Activated naive CD8-positive, alpha-beta T cell treated with anti-CD3 and anti-CD28 coated beads, Interleukin-2, amount 10 ng/mL, durations not matched to agents 7 days and 5 days (primary cell): ENCODE results near the gene GSTP1. TPM values are rescaled to one million over a fixed set of nuclear protein-coding genes. Genes with fewer than 3 reads are reported as not detected.
A peak's percentile ranks its signal among the peaks of the same experiment; 100 is the strongest.
"Not testable (repeated sequence)": the region's sequence is repeated elsewhere in the genome, so short reads cannot be mapped to it uniquely, and the experiment has no call there.

ENCODE experiments used
- ATAC-seq: fragments of 150-1000 bp; cut with Tn5 transposase; one replicate; pipeline ENCODE4 v1.10.0; 2021; ENCODE audit warnings: low read depth, moderate library complexity
- POLR2A ChIA-PET: fragments of 350-600 bp; sonication (Branson Sonifier 250); formaldehyde crosslinking; loops from one replicate; lab custom pipeline; 2021; ENCODE audit warnings: antibody characterized with exemption; lab: Charles Lee
- DNase-seq: peaks from one replicate; pipeline ENCODE4 v3.0.0; 2021
- H3K27ac Mint-ChIP-seq: one replicate; pipeline ENCODE4 v1.8.0; 2022; ENCODE audit warnings: mild to moderate bottlenecking, mixed read lengths
- H3K27me3 Mint-ChIP-seq: one replicate; pipeline ENCODE4 v1.8.0; 2022; ENCODE audit warnings: mild to moderate bottlenecking, moderate library complexity, mixed read lengths
- H3K36me3 Mint-ChIP-seq: one replicate; pipeline ENCODE4 v1.8.0; 2021; ENCODE audit warnings: mild to moderate bottlenecking, mixed read lengths
- H3K4me1 Mint-ChIP-seq: one replicate; pipeline ENCODE4 v1.8.0; 2021; ENCODE audit warnings: mixed read lengths
- H3K4me3 Mint-ChIP-seq: one replicate; pipeline ENCODE4 v1.8.0; 2022; ENCODE audit warnings: mild to moderate bottlenecking, moderate library complexity, mixed read lengths
- H3K9me3 Mint-ChIP-seq: one replicate; pipeline ENCODE4 v1.8.0; 2021; ENCODE audit warnings: mixed read lengths
- total RNA-seq, 2 experiments: library from RNA; stranded (reverse); gene quantifications; one replicate each; pipeline ENCODE4 v1.2.3, GENCODE V29; 2021

Gene GSTP1
- 100 to 1,000 TPM; 211 to 219 TPM for total RNA-seq

GRCh38 chr11:67583247-67584204 is at the start of gene GSTP1:
GSTP1 (plus strand) TSS chr11:67583812; CDS start chr11:67583844, 32 bp downstream.
- Mint-ChIP-seq H3K27me3 (peaks cover 33% of the 10 kb centered on the region), H3K4me3 (peak within 1 kb of the TSS; percentile 95), H3K4me1 (peaks cover 39% of the 10 kb centered on the region), H3K36me3 (peaks cover 26% of the 10 kb centered on the region), H3K27ac (peak within 1 kb of the TSS; percentile 81), H3K9me3 (no peaks in the 10 kb centered on the region)
- DNase-seq (peak; percentile 86), ATAC-seq (peak; percentile 91)
- POLR2A ChIA-PET, result interaction anchor here (0.5 to 1.9 kb wide), 2 partner anchors 31 to 750 kb away, joined by 7 to 8 read pairs; no protein-coding TSS in a partner anchor

DNA sequence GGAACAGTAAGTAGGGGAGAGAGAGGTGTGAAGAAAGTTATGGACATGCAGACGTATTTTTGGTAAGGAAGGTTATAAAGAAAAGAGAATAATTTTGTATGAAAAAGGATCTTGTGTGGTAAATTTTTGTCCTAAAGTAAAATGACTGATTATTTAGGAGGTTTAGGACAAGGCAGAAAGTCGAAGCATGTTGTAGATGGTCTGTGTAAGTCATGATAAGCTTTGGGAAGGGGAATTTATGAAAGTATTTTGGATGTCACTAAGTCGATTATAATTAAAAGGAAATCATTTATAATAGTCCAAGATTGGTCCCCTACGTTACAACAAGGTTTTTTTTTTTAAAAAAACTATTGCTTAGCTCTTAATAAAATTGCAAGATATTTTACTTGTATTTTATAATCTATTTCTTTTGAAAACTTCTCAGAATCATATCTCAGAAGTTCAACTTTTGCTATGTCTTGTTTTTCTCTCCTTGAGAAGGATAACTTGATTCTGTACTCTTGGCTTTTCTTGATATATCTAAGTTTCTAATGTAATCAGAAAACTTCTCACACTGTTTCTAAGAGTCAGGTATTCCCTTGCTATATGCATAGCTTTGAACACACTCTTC is 49.4 kb upstream of the GSTP1 start:
- Mint-ChIP-seq H3K4me3 (no peak overlapping the region), H3K9me3 (peaks cover 6% of the 10 kb centered on the region), H3K27ac (no peak overlapping the region), H3K36me3 (no peaks in the 10 kb centered on the region), H3K27me3 (no peaks in the 10 kb centered on the region), H3K4me1 (no peaks in the 10 kb centered on the region)
- DNase-seq, result no peak
- POLR2A ChIA-PET, result no interaction called here
- ATAC-seq, result no peak

GRCh38 chr11:67535561-67535960 is 48.1 kb upstream of the GSTP1 start:
- POLR2A ChIA-PET, result no interaction called here
- no peak overlapping the region for H3K27ac Mint-ChIP-seq
- no peaks in the 10 kb centered on the region for H3K27me3 Mint-ChIP-seq
- no peak overlapping the region for H3K4me3 Mint-ChIP-seq
- ATAC-seq (no peak), DNase-seq (no peak)
- H3K4me1 Mint-ChIP-seq, result no peaks in the 10 kb centered on the region
- H3K36me3 Mint-ChIP-seq, result no peaks in the 10 kb centered on the region
- peaks cover 6% of the 10 kb centered on the region for H3K9me3 Mint-ChIP-seq

DNA sequence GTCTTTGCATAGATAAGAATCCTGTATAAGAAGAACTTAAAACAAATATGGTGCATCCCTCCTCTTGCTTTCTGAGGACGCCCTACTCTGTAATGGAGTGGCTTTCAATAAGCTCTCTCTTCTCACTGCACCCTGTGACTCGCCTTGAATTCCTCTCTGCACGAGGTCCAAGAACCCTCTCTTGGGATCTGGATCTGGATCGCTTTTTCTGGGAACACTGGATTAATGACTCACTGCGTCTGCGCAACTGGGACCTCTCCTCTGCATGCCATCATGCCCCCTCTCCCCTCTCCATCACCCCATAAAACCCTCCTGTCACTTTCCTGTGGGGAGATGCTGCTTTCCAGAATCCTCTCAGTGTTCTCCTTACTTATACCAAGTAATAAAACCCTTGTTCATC is 45.3 kb upstream of the GSTP1 start:
- Mint-ChIP-seq H3K4me1 (no peaks in the 10 kb centered on the region), H3K27me3 (no peaks in the 10 kb centered on the region), H3K9me3 (peaks cover 4% of the 10 kb centered on the region), H3K27ac (no peak overlapping the region), H3K36me3 (no peaks in the 10 kb centered on the region), H3K4me3 (no peak overlapping the region)
- POLR2A ChIA-PET, result no interaction called here
- ATAC-seq, result no peak
- DNase-seq, result no peak

GRCh38 chr11:67538823-67539505 is 44.6 kb upstream of the GSTP1 start:
- no peaks in the 10 kb centered on the region for H3K4me1 Mint-ChIP-seq
- no peak for DNase-seq
- POLR2A ChIA-PET, result no interaction called here
- H3K36me3 Mint-ChIP-seq, result no peaks in the 10 kb centered on the region
- H3K4me3 Mint-ChIP-seq, result no peak overlapping the region
- H3K9me3 Mint-ChIP-seq, result peaks cover 1% of the 10 kb centered on the region
- H3K27ac Mint-ChIP-seq, result no peak overlapping the region
- ATAC-seq, result no peak
- no peaks in the 10 kb centered on the region for H3K27me3 Mint-ChIP-seq

DNA sequence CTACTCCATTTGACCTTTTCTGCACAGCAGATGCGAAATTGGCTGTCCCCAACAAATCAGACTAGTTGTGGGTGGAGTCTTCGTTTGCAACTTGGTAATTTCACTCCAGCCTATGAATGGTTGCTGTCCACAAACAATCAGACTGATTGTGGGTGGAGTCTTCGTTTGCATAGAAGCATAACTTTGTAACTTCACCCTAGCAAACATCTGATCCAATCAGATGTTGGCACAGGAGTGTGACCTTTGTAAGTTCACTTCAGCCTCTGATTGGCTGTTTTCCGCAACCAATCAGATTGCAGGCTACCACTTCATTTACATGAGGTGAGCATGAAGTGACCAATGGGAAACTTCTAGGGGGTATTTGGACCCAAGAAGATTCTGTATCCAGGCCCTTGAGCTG is 44.1 kb upstream of the GSTP1 start:
- Mint-ChIP-seq H3K9me3 (no peaks in the 10 kb centered on the region), H3K27me3 (peaks cover 2% of the 10 kb centered on the region), H3K4me1 (no peaks in the 10 kb centered on the region), H3K36me3 (no peaks in the 10 kb centered on the region), H3K27ac (no peak overlapping the region), H3K4me3 (no peak overlapping the region)
- POLR2A ChIA-PET, result no interaction called here
- ATAC-seq (no peak), DNase-seq (no peak)

GRCh38 chr11:67541198-67541597 is 42.4 kb upstream of the GSTP1 start:
- peaks cover 8% of the 10 kb centered on the region for H3K27me3 Mint-ChIP-seq
- POLR2A ChIA-PET, result no interaction called here
- H3K4me3 Mint-ChIP-seq, result no peak overlapping the region
- H3K9me3 Mint-ChIP-seq, result no peaks in the 10 kb centered on the region
- no peaks in the 10 kb centered on the region for H3K36me3 Mint-ChIP-seq
- no peaks in the 10 kb centered on the region for H3K4me1 Mint-ChIP-seq
- DNase-seq, result no peak
- ATAC-seq, result no peak
- H3K27ac Mint-ChIP-seq, result no peak overlapping the region

- POLR2A ChIA-PET, result no interaction called here
- Mint-ChIP-seq H3K36me3 (no peaks in the 10 kb centered on the region), H3K9me3 (no peaks in the 10 kb centered on the region), H3K27ac (no peak overlapping the region), H3K4me1 (no peaks in the 10 kb centered on the region), H3K27me3 (peaks cover 14% of the 10 kb centered on the region), H3K4me3 (no peak overlapping the region)
- no peak for DNase-seq
- ATAC-seq, result no peak
These were observed 41.4 kb upstream of the GSTP1 start for GRCh38 chr11:67542169-67542568.

DNA sequence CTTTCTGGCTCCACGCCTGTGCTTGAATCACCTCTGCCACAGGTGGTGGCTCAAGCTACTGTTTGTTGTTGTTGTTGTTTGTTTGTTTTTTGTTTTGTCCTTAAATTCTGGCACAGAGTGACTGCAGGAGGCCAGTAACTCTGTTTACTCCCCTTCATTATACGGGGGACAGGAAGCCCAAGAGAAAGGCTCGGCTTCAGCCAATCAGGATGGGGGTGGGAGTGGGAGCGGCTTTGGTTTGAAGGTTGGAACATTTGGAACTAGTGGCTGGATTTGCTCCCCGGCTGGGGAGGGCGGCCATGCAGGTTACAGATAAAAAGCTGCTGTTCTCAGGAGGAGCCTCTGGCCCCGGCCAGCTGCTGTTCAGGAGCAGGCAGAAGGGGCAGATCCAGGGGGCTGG is 40.6 kb upstream of the GSTP1 start:
- Mint-ChIP-seq H3K36me3 (no peaks in the 10 kb centered on the region), H3K27ac (no peak overlapping the region), H3K27me3 (peaks cover 14% of the 10 kb centered on the region), H3K9me3 (no peaks in the 10 kb centered on the region), H3K4me3 (no peak overlapping the region), H3K4me1 (no peaks in the 10 kb centered on the region)
- POLR2A ChIA-PET, result no interaction called here
- no peak for ATAC-seq
- no peak for DNase-seq

GRCh38 chr11:67543585-67543984 is 40.0 kb upstream of the GSTP1 start:
- H3K27me3 Mint-ChIP-seq, result peaks cover 16% of the 10 kb centered on the region
- no peak overlapping the region for H3K4me3 Mint-ChIP-seq
- POLR2A ChIA-PET, result no interaction called here
- DNase-seq (no peak), ATAC-seq (no peak)
- no peaks in the 10 kb centered on the region for H3K36me3 Mint-ChIP-seq
- no peak overlapping the region for H3K27ac Mint-ChIP-seq
- H3K9me3 Mint-ChIP-seq, result no peaks in the 10 kb centered on the region
- no peaks in the 10 kb centered on the region for H3K4me1 Mint-ChIP-seq

DNA sequence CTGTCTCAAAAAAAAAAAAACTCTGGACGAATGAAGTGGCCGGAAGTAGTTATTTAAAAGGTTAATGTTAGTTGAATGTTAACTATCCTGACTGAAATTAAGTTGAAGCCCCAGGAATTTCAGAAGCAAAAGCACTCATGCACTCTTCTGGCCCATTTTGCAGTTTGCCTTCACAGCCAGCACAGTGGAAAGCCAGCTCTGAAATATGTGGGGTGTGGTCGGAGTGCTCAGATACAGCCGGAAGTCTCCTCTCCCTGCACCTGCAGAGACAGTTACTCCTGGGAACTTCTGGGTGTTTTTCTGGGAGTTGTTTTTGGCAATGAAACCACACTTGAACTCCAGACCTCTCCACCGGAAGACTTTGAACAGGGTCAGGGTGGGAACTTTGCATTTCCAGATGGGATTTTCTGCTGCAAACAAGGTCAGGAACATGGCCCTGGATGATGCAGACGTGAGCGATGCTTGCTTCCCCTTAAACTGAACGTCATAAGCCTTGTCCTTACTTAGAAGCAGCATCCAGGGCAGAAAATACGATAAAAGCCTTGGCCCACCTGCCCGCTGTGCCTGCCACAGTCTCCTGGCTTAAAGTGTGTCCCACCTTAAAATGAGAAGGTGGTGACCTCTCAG is 38.9 kb upstream of the GSTP1 start:
- Mint-ChIP-seq H3K4me1 (no peaks in the 10 kb centered on the region), H3K9me3 (no peaks in the 10 kb centered on the region), H3K4me3 (no peak overlapping the region), H3K36me3 (no peaks in the 10 kb centered on the region), H3K27me3 (peaks cover 16% of the 10 kb centered on the region), H3K27ac (no peak overlapping the region)
- ATAC-seq, result no peak
- no peak for DNase-seq
- POLR2A ChIA-PET, result no interaction called here

DNA sequence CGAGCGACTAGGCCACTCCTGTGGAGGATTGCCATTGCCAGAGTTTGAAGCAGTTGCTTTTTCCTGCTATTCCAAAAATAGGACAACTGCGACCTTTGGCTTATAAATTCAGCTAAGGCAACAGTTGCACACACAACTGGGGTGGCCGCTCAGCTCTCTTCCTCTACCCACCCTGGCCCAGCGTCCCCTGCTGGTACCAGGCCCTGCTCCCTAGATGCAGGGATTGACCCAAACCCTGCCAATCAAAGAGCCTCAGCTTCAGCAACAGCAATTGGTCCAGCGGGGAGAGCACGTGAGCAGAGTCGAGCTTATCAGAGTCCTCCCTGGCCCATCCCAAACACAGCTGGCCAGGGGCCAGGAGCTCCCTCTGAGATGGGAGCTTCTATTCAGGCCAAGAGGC is 38.3 kb upstream of the GSTP1 start:
- POLR2A ChIA-PET, result no interaction called here
- Mint-ChIP-seq H3K27me3 (peaks cover 18% of the 10 kb centered on the region), H3K36me3 (no peaks in the 10 kb centered on the region), H3K27ac (no peak overlapping the region), H3K9me3 (peaks cover 2% of the 10 kb centered on the region), H3K4me3 (no peak overlapping the region), H3K4me1 (no peaks in the 10 kb centered on the region)
- no peak for DNase-seq
- no peak for ATAC-seq

- H3K4me1 Mint-ChIP-seq, DNase-seq, H3K4me3 Mint-ChIP-seq, ATAC-seq, POLR2A ChIA-PET, H3K36me3 Mint-ChIP-seq, H3K9me3 Mint-ChIP-seq, H3K27ac Mint-ChIP-seq: not testable (repeated sequence)
- H3K27me3 Mint-ChIP-seq, result peaks cover 30% of the 10 kb centered on the region
These were observed 35.5 kb upstream of the GSTP1 start for GRCh38 chr11:67548112-67548511.
